ENCODE results near the gene MYO5B.

GRCh38 chr18:49890041-49890440 is 304.9 kb downstream of the MYO5B start:
- TF ChIP-seq POLR2A (IDR thresholded peaks at IDR 0.05) (no peak), CTCF (IDR thresholded peaks at IDR 0.05) (no peak)

All from Peyer's patch (tissue), 4 donors.